ENCODE measurements around the gene CNRIP1.
A peak's percentile ranks its signal among the peaks of the same experiment; 100 is the strongest.

Gene CNRIP1

GRCh38 chr2:68291314-68291713 is 28.4 kb downstream of the CNRIP1 start:
- no peak overlapping the region for H3K4me3 ChIP-seq (ENCODE audit: low read length)
- H3K9me3 ChIP-seq (ENCODE audit: control insufficient read depth, low read length) = no peaks in the 10 kb centered on the region
- H3K36me3 ChIP-seq (ENCODE audit: control insufficient read depth, insufficient read depth, low read length, severe bottlenecking) = no peaks in the 10 kb centered on the region
- DNase-seq (ENCODE audit: low read depth) = no peak
- no peaks in the 10 kb centered on the region for H3K27me3 ChIP-seq (replicated peaks; ENCODE audit: control insufficient read depth, insufficient read depth, low read length)
- peaks cover 18% of the 10 kb centered on the region for H3K4me1 ChIP-seq (ENCODE audit: control insufficient read depth, insufficient read depth, low read length)
- H3K9ac ChIP-seq (ENCODE audit: low read length) = no peak overlapping the region

- DNase-seq (ENCODE audit: low read depth) = no peak
Measured at GRCh38 chr2:68290901-68291300, 28.8 kb downstream of the CNRIP1 start.

GRCh38 chr2:68287580-68288441 is 31.9 kb downstream of the CNRIP1 start:
- H3K9ac ChIP-seq (ENCODE audit: low read length) = peak overlapping the region; percentile 27
- no peaks in the 10 kb centered on the region for H3K9me3 ChIP-seq (ENCODE audit: control insufficient read depth, low read length)
- H3K4me1 ChIP-seq (ENCODE audit: control insufficient read depth, insufficient read depth, low read length) = peaks cover 29% of the 10 kb centered on the region
- peak; percentile 53 for DNase-seq (ENCODE audit: low read depth)
- H3K27me3 ChIP-seq (replicated peaks; ENCODE audit: control insufficient read depth, insufficient read depth, low read length) = no peaks in the 10 kb centered on the region
- peak overlapping the region; percentile 43 for H3K4me3 ChIP-seq (ENCODE audit: low read length)
- H3K36me3 ChIP-seq (ENCODE audit: control insufficient read depth, insufficient read depth, low read length, severe bottlenecking) = no peaks in the 10 kb centered on the region

More at GRCh38 chr2:68290901-68291300, 28.8 kb downstream of the CNRIP1 start:
- Histone ChIP-seq H3K9me3 (ENCODE audit: control insufficient read depth, low read length) (no peaks in the 10 kb centered on the region), H3K4me3 (ENCODE audit: low read length) (no peak overlapping the region), H3K36me3 (ENCODE audit: control insufficient read depth, insufficient read depth, low read length, severe bottlenecking) (no peaks in the 10 kb centered on the region), H3K9ac (ENCODE audit: low read length) (no peak overlapping the region), H3K4me1 (ENCODE audit: control insufficient read depth, insufficient read depth, low read length) (peaks cover 18% of the 10 kb centered on the region), H3K27me3 (replicated peaks; ENCODE audit: control insufficient read depth, insufficient read depth, low read length) (no peaks in the 10 kb centered on the region)

- Histone ChIP-seq H3K4me3 (ENCODE audit: low read length) (peak overlapping the region; percentile 11), H3K9ac (ENCODE audit: low read length) (peak overlapping the region; percentile 30), H3K4me1 (ENCODE audit: control insufficient read depth, insufficient read depth, low read length) (peaks cover 40% of the 10 kb centered on the region), H3K27me3 (replicated peaks; ENCODE audit: control insufficient read depth, insufficient read depth, low read length) (no peaks in the 10 kb centered on the region), H3K9me3 (ENCODE audit: control insufficient read depth, low read length) (no peaks in the 10 kb centered on the region), H3K36me3 (ENCODE audit: control insufficient read depth, insufficient read depth, low read length, severe bottlenecking) (no peaks in the 10 kb centered on the region)
- peak; percentile 94 for DNase-seq (ENCODE audit: low read depth)
Measured at GRCh38 chr2:68284896-68285295, 34.9 kb downstream of the CNRIP1 start.

- Histone ChIP-seq H3K9me3 (ENCODE audit: control insufficient read depth, low read length) (no peaks in the 10 kb centered on the region), H3K36me3 (ENCODE audit: control insufficient read depth, insufficient read depth, low read length, severe bottlenecking) (no peaks in the 10 kb centered on the region), H3K9ac (ENCODE audit: low read length) (no peak overlapping the region), H3K4me1 (ENCODE audit: control insufficient read depth, insufficient read depth, low read length) (peaks cover 36% of the 10 kb centered on the region), H3K4me3 (ENCODE audit: low read length) (no peak overlapping the region), H3K27me3 (replicated peaks; ENCODE audit: control insufficient read depth, insufficient read depth, low read length) (no peaks in the 10 kb centered on the region)
- DNase-seq (ENCODE audit: low read depth) = no peak
Measured at GRCh38 chr2:68283419-68283812, 36.3 kb downstream of the CNRIP1 start.

GRCh38 chr2:68282811-68283418 is 36.8 kb downstream of the CNRIP1 start:
- Histone ChIP-seq H3K9ac (ENCODE audit: low read length) (no peak overlapping the region), H3K4me3 (ENCODE audit: low read length) (no peak overlapping the region), H3K27me3 (replicated peaks; ENCODE audit: control insufficient read depth, insufficient read depth, low read length) (no peaks in the 10 kb centered on the region), H3K36me3 (ENCODE audit: control insufficient read depth, insufficient read depth, low read length, severe bottlenecking) (no peaks in the 10 kb centered on the region), H3K9me3 (ENCODE audit: control insufficient read depth, low read length) (no peaks in the 10 kb centered on the region), H3K4me1 (ENCODE audit: control insufficient read depth, insufficient read depth, low read length) (peaks cover 31% of the 10 kb centered on the region)
- peak; percentile 65 for DNase-seq (ENCODE audit: low read depth)

GRCh38 chr2:68280796-68281195 is 39.0 kb downstream of the CNRIP1 start:
- no peaks in the 10 kb centered on the region for H3K9me3 ChIP-seq (ENCODE audit: control insufficient read depth, low read length)
- no peak overlapping the region for H3K9ac ChIP-seq (ENCODE audit: low read length)
- no peaks in the 10 kb centered on the region for H3K36me3 ChIP-seq (ENCODE audit: control insufficient read depth, insufficient read depth, low read length, severe bottlenecking)
- DNase-seq (ENCODE audit: low read depth) = no peak
- H3K27me3 ChIP-seq (replicated peaks; ENCODE audit: control insufficient read depth, insufficient read depth, low read length) = no peaks in the 10 kb centered on the region
- H3K4me1 ChIP-seq (ENCODE audit: control insufficient read depth, insufficient read depth, low read length) = peaks cover 23% of the 10 kb centered on the region
- no peak overlapping the region for H3K4me3 ChIP-seq (ENCODE audit: low read length)

GRCh38 chr2:68280348-68280747 is 39.4 kb downstream of the CNRIP1 start:
- Histone ChIP-seq H3K9me3 (ENCODE audit: control insufficient read depth, low read length) (no peaks in the 10 kb centered on the region), H3K4me3 (ENCODE audit: low read length) (no peak overlapping the region), H3K4me1 (ENCODE audit: control insufficient read depth, insufficient read depth, low read length) (peaks cover 23% of the 10 kb centered on the region), H3K9ac (ENCODE audit: low read length) (no peak overlapping the region), H3K27me3 (replicated peaks; ENCODE audit: control insufficient read depth, insufficient read depth, low read length) (no peaks in the 10 kb centered on the region), H3K36me3 (ENCODE audit: control insufficient read depth, insufficient read depth, low read length, severe bottlenecking) (no peaks in the 10 kb centered on the region)
- no peak for DNase-seq (ENCODE audit: low read depth)

GRCh38 chr2:68279691-68280090 is 40.1 kb downstream of the CNRIP1 start:
- DNase-seq (ENCODE audit: low read depth) = no peak
- no peaks in the 10 kb centered on the region for H3K36me3 ChIP-seq (ENCODE audit: control insufficient read depth, insufficient read depth, low read length, severe bottlenecking)
- H3K4me3 ChIP-seq (ENCODE audit: low read length) = no peak overlapping the region
- no peaks in the 10 kb centered on the region for H3K9me3 ChIP-seq (ENCODE audit: control insufficient read depth, low read length)
- H3K27me3 ChIP-seq (replicated peaks; ENCODE audit: control insufficient read depth, insufficient read depth, low read length) = no peaks in the 10 kb centered on the region
- H3K9ac ChIP-seq (ENCODE audit: low read length) = no peak overlapping the region
- peaks cover 21% of the 10 kb centered on the region for H3K4me1 ChIP-seq (ENCODE audit: control insufficient read depth, insufficient read depth, low read length)

- Histone ChIP-seq H3K4me1 (ENCODE audit: control insufficient read depth, insufficient read depth, low read length) (peaks cover 12% of the 10 kb centered on the region), H3K9me3 (ENCODE audit: control insufficient read depth, low read length) (no peaks in the 10 kb centered on the region), H3K27me3 (replicated peaks; ENCODE audit: control insufficient read depth, insufficient read depth, low read length) (no peaks in the 10 kb centered on the region), H3K36me3 (ENCODE audit: control insufficient read depth, insufficient read depth, low read length, severe bottlenecking) (no peaks in the 10 kb centered on the region), H3K9ac (ENCODE audit: low read length) (no peak overlapping the region), H3K4me3 (ENCODE audit: low read length) (no peak overlapping the region)
- no peak for DNase-seq (ENCODE audit: low read depth)
Measured at GRCh38 chr2:68278169-68278568, 41.6 kb downstream of the CNRIP1 start.

- no peaks in the 10 kb centered on the region for H3K36me3 ChIP-seq (ENCODE audit: control insufficient read depth, insufficient read depth, low read length, severe bottlenecking)
- H3K9me3 ChIP-seq (ENCODE audit: control insufficient read depth, low read length) = no peaks in the 10 kb centered on the region
- no peaks in the 10 kb centered on the region for H3K4me1 ChIP-seq (ENCODE audit: control insufficient read depth, insufficient read depth, low read length)
- no peak for DNase-seq (ENCODE audit: low read depth)
- H3K27me3 ChIP-seq (replicated peaks; ENCODE audit: control insufficient read depth, insufficient read depth, low read length) = no peaks in the 10 kb centered on the region
- H3K9ac ChIP-seq (ENCODE audit: low read length) = no peak overlapping the region
- H3K4me3 ChIP-seq (ENCODE audit: low read length) = no peak overlapping the region
Measured at GRCh38 chr2:68274022-68274421, 45.7 kb downstream of the CNRIP1 start.

Data from adipocyte (in vitro differentiated cells).